GM12801 (cell line): ENCODE measurements around the gene TTLL8.

Experiments
- CTCF ChIP-seq: IDR thresholded peaks from one replicate; pipeline ENCODE4 v1.5.1; 2011; ENCODE audit warnings: control low read depth; ENCODE audit not compliant: insufficient read length; ENCODE audit errors: extremely low read depth

The TTLL8 gene

GRCh38 chr22:49969751-49970527 lies 88.2 kb downstream of the TTLL8 start:
- TF ChIP-seq CTCF, result no peak

- TF ChIP-seq CTCF, result no peak
These were observed 89.1 kb downstream of the TTLL8 start for GRCh38 chr22:49968831-49969661.
